GM23248 (cell line): ENCODE measurements around the gene NPHP4.

ENCODE experiments used
- EZH2 ChIP-seq: fragments of 200-600 bp; sonication (generic); IDR thresholded peaks from 2 replicates; pipeline ENCODE4 v1.6.1; 2018; ENCODE audit warnings: antibody characterized with exemption, mild to moderate bottlenecking; ENCODE audit not compliant: insufficient read depth, poor library complexity, severe bottlenecking
- EZH2phosphoT487 ChIP-seq: fragments of 200-600 bp; sonication (generic); IDR thresholded peaks from 2 replicates; pipeline ENCODE4 v1.6.1; 2018; ENCODE audit warnings: antibody characterized with exemption, moderate library complexity, mild to moderate bottlenecking, low read depth; ENCODE audit not compliant: insufficient read depth

DNA sequence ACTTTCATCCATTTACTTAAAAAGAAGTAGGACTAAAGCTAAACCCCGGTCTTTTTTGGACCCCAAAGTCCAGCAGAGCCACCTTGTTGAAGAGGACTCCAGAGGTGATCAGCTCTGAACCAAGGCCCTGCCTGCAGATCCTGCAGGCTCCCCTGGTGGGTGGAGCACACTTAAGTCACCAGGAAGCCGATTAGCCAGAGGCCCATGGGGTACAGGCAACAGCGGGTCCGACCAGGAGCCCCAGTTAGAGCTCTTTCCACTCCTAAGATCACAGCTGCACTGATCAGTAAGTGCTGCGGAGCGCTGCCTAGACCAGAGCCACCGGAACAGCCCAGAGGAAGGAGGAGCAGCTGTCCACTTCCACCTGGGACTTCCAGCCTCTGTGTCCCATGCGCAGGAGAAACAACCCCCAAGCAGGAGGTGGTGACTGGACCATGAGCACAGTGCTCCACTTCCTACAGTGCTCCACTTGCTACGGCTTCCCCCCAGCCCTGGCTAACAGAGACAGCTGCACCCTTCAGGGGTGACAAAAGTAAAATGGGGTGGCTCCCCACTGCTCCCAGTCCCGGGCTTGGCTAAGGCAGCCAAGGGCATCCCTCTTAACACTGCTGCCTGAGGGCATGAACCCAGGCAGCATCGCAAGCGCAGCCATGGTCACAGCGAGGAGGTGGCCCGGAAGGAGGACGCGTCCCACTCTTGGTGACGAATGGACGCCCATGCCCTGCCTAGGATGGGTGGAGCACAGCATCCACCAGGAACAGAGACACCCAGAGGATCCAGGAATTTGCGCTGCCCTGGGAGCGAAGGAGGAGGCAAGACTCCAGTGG, 58.0 kb downstream of the NPHP4 start:
- TF ChIP-seq EZH2 = no peak
- TF ChIP-seq EZH2phosphoT487 = no peak
